ENCODE data around the gene SLC24A4. TPM values are rescaled to one million over a fixed set of nuclear protein-coding genes. Genes with fewer than 3 reads are reported as not detected.

The SLC24A4 gene
- total RNA-seq, 1 experiment from 2014 or later = not detected

GRCh38 chr14:92516344-92516965, 193.5 kb downstream of the SLC24A4 start:
- DNase-seq (ENCODE audit: low read depth) = no peak

- no peak for DNase-seq (ENCODE audit: low read depth)
Measured at GRCh38 chr14:92516966-92517506, 194.1 kb downstream of the SLC24A4 start.

GRCh38 chr14:92517761-92518160, 194.8 kb downstream of the SLC24A4 start:
- no peak for DNase-seq (ENCODE audit: low read depth)

- DNase-seq (ENCODE audit: low read depth) = no peak
Measured at GRCh38 chr14:92519246-92520101, 196.5 kb downstream of the SLC24A4 start.

GRCh38 chr14:92520102-92521057, 197.4 kb downstream of the SLC24A4 start:
- DNase-seq (ENCODE audit: low read depth) = no peak

- DNase-seq (ENCODE audit: low read depth) = no peak
Measured at GRCh38 chr14:92521058-92521415, 198.1 kb downstream of the SLC24A4 start.

GRCh38 chr14:92523752-92524151, 200.8 kb downstream of the SLC24A4 start:
- no peak for DNase-seq (ENCODE audit: low read depth)

- DNase-seq (ENCODE audit: low read depth) = no peak
Measured at GRCh38 chr14:92524602-92525185, 201.7 kb downstream of the SLC24A4 start.

- DNase-seq (ENCODE audit: low read depth) = no peak
Measured at GRCh38 chr14:92525322-92526095, 202.5 kb downstream of the SLC24A4 start.

GRCh38 chr14:92527721-92528120, 204.8 kb downstream of the SLC24A4 start:
- no peak for DNase-seq (ENCODE audit: low read depth)

- no peak for DNase-seq (ENCODE audit: low read depth)
Measured at GRCh38 chr14:92528486-92529100, 205.6 kb downstream of the SLC24A4 start.

GRCh38 chr14:92529903-92530302, 206.9 kb downstream of the SLC24A4 start:
- no peak for DNase-seq (ENCODE audit: low read depth)

- DNase-seq (ENCODE audit: low read depth) = no peak
Measured at GRCh38 chr14:92531106-92531873, 208.3 kb downstream of the SLC24A4 start.

- DNase-seq (ENCODE audit: low read depth) = no peak
Measured at GRCh38 chr14:92532490-92533163, 209.7 kb downstream of the SLC24A4 start.

GRCh38 chr14:92534932-92535643, 212.1 kb downstream of the SLC24A4 start:
- no peak for DNase-seq (ENCODE audit: low read depth)

- DNase-seq (ENCODE audit: low read depth) = peak; percentile 51
Measured at GRCh38 chr14:92536231-92536630, 213.3 kb downstream of the SLC24A4 start.

- DNase-seq (ENCODE audit: low read depth) = no peak
Measured at GRCh38 chr14:92538412-92538985, 215.5 kb downstream of the SLC24A4 start.

- DNase-seq (ENCODE audit: low read depth) = no peak
Measured at GRCh38 chr14:92539419-92539818, 216.5 kb downstream of the SLC24A4 start.
